GM10248 (cell line): Measurements from ENCODE around the gene TMEM59.

Experiments used
- CTCF ChIA-PET: fragments of 300-600 bp; sonication (Branson Sonifier 250); formaldehyde crosslinking; extraction: SDS; loops from one replicate; lab custom pipeline; 2021; ENCODE audit warnings: antibody characterized with exemption; lab: Yijun Ruan, JAX
- POLR2A ChIA-PET: fragments of 350-650 bp; sonication (Branson Sonifier 250); formaldehyde crosslinking; extraction: SDS; loops from one replicate; lab custom pipeline; 2020; ENCODE audit warnings: antibody characterized with exemption; lab: Yijun Ruan, JAX
- DNase-seq: peaks from one replicate; pipeline ENCODE4 v3.0.0; 2012; ENCODE audit errors: extremely low spot score
- CTCF ChIP-seq: IDR thresholded peaks from 2 replicates; pipeline ENCODE4 v1.5.1; 2012; ENCODE audit warnings: mild to moderate bottlenecking, low read depth; ENCODE audit errors: extremely low read depth, missing control alignments, control extremely low read depth

Gene TMEM59

GRCh38 chr1:53981220-53981619, 71.8 kb downstream of the TMEM59 start:
- DNase-seq = no peak
- ChIA-PET POLR2A (no interaction called here), CTCF (no interaction called here)
- no peak for TF ChIP-seq CTCF

GRCh38 chr1:53979712-53980450, 73.1 kb downstream of the TMEM59 start:
- POLR2A ChIA-PET = no interaction called here
- CTCF ChIA-PET = interaction anchor here (0.8 to 1.0 kb wide), 3 partner anchors 14 to 119 kb away, joined by 3 to 5 read pairs (median 3); no protein-coding TSS in a partner anchor
- DNase-seq = no peak
- no peak for TF ChIP-seq CTCF
